Stimulated activated naive B cell treated with anti-CD40 and anti-IgM and Interleukin-4, amounts not matched to agents 10 μg/mL and 1 μg/mL and 100 μg/mL, for 72 hours (primary cell): ENCODE measurements around the gene SLC38A8.
A peak's percentile ranks its signal among the peaks of the same experiment; 100 is the strongest.

Experiments
- ATAC-seq, 2 donors: fragments of 150-1000 bp; cut with Tn5 transposase; replicated peaks; 2 replicates each; pipeline ENCODE4 v1.10.0; 2021; ENCODE audit warnings: moderate library complexity in 1 of 2
- DNase-seq: peaks from one replicate; pipeline ENCODE4 v3.0.0; 2021
- H3K27ac Mint-ChIP-seq: one replicate; pipeline ENCODE4 v1.8.0; 2022; ENCODE audit warnings: mild to moderate bottlenecking, mixed read lengths
- H3K27me3 Mint-ChIP-seq, 2 donors: one replicate each; pipeline ENCODE4 v1.8.0; 2022; ENCODE audit warnings: mixed read lengths in 2 of 2
- H3K36me3 Mint-ChIP-seq, 2 donors: one replicate each; pipeline ENCODE4 v1.8.0; 2022; ENCODE audit warnings: mixed read lengths in 2 of 2, mild to moderate bottlenecking in 1 of 2
- H3K4me1 Mint-ChIP-seq, 2 donors: one replicate each; pipeline ENCODE4 v1.8.0; 2022; ENCODE audit warnings: mixed read lengths in 2 of 2, mild to moderate bottlenecking in 1 of 2
- H3K4me3 Mint-ChIP-seq, 2 donors: one replicate each; pipeline ENCODE4 v1.8.0; 2022; ENCODE audit warnings: mild to moderate bottlenecking in 2 of 2, mixed read lengths in 2 of 2, moderate library complexity in 1 of 2
- H3K9me3 Mint-ChIP-seq, 2 donors: one replicate each; pipeline ENCODE4 v1.8.0; 2022; ENCODE audit warnings: mixed read lengths in 2 of 2, mild to moderate bottlenecking in 1 of 2

SLC38A8 gene

DNA sequence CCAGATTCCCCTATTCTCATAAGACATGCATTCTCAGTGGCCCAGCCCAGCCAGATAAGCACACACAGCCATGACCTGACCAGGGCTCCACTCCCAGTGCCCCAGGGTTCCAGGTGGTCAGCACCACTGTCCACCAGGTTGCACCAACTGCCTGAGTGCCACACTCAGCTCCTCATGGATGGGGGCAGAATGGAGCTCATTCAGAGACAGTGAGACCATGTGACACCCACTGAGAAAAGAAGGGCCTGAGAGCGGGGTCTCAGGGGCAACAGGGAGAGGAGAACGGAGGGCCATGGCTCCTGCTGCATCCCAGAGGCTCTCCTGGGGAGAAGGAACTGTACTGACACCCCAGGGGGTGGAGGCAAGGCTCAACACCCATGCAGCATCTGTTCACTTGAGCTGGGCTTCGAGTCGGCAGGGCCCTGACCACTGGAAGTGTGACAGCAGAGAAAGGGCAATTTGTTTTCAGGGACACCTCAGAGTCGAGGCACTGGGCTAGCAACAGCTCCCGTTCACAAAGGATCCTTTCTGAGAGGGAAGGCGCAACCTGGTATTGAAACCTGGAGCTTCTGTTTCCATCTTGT lies 18.7 kb upstream of the SLC38A8 start:
- H3K4me1 Mint-ChIP-seq, result peaks cover 2 to 5% of the 10 kb centered on the region in 2 donors
- peaks cover 49 to 71% of the 10 kb centered on the region in 2 donors for H3K36me3 Mint-ChIP-seq
- H3K27me3 Mint-ChIP-seq, result no peaks in the 10 kb centered on the region
- no peak for ATAC-seq
- peak overlapping the region; percentile 85 for H3K27ac Mint-ChIP-seq
- no peak for DNase-seq
- H3K4me3 Mint-ChIP-seq, result no peak overlapping the region
- H3K9me3 Mint-ChIP-seq, result no peaks in the 10 kb centered on the region

DNA sequence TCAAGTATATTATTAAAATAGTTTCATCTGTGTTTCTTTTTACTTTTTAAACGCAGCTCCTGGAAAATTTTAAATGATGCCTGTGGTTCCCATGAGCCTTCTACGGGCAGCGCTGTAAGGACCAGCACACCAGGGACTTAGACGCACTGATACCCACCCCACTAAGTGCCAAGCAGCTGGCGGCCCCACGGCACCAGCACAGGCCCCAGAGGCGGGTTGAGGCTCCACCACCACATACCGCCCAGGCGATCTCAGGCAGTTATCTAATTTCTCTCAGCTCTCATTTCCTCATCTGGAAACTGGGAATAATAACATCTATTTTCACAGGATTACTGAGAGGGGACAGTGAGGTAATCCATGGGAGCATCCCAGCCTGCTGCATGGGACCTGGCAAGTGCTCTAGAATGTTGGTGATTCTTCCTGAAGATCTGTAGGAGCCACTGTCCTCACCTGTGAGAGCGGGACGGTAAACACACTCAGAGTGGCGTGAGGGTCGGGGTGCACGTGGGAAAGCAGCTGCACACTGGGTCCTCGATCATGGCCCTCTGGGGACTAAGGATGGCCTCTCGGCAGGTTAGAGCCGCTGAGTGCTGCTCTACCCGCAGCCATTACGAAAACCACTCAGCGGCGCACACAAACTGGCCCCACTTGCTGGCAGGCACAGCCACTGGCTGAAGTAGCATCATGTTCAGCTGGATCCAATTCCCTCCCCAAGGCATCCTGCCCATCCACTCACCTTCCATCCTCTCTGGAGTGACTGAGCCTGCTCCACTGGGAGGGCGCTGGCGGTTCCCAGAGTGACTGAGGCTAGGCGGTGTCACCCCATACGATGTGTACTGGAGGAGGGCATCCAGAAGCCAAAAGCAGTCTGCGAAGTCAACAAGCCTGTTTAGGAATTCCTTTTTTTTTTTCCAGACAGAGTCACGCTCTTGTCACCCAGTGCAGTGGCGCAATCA lies 17.6 kb upstream of the SLC38A8 start:
- DNase-seq (no peak), ATAC-seq (no peak)
- Mint-ChIP-seq H3K27me3 (no peaks in the 10 kb centered on the region), H3K4me1 (peaks cover 2 to 5% of the 10 kb centered on the region in 2 donors), H3K4me3 (no peak overlapping the region), H3K9me3 (no peaks in the 10 kb centered on the region), H3K27ac (peak overlapping the region; percentile 51), H3K36me3 (peaks cover 52 to 81% of the 10 kb centered on the region in 2 donors)

DNA sequence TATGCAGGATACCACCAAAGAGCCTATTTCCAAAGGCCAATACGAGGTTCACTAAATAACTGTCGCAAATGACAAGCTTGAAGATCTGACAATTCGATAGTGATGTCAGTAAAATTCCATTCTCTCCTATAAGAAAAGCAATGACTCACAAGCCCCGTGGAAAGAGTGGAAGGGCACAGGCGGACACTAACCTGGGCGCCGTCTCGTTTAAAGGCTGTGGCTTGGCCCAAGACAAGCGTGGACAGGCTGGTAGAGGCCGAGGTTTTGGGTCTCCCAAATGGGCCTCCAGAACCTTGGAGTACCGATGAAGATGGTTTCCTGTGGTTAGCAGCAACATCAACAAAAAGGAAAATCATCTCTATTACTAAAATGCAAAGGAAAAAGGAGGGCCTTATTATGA lies 16.5 kb upstream of the SLC38A8 start:
- Mint-ChIP-seq H3K9me3 (no peaks in the 10 kb centered on the region), H3K36me3 (peaks cover 59 to 88% of the 10 kb centered on the region in 2 donors), H3K27me3 (no peaks in the 10 kb centered on the region), H3K27ac (no peak overlapping the region), H3K4me1 (peaks cover 2 to 5% of the 10 kb centered on the region in 2 donors), H3K4me3 (no peak overlapping the region)
- DNase-seq, result no peak
- ATAC-seq, result no peak

DNA sequence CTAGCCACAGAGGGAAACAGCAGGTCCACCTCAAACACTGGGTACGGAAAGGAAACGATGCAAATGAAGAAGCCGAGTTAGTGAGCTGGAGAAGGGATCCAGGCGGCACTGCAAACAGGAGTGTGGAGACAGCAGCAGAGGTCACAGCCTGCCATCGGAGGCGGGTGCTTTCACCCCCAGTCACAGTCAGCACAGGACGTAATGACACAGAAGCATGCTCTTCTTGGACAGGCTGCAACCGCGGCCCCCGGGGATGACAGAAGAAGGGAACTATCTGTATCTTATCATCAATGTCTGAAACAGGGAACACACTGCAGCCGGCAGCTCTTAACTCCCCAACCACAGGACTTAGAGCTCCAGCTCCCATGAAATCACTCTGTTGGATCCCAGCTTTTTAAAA lies 16.1 kb upstream of the SLC38A8 start:
- Mint-ChIP-seq H3K4me1 (peaks cover 2 to 5% of the 10 kb centered on the region in 2 donors), H3K27me3 (no peaks in the 10 kb centered on the region), H3K4me3 (no peak overlapping the region), H3K9me3 (no peaks in the 10 kb centered on the region), H3K36me3 (peaks cover 58 to 86% of the 10 kb centered on the region in 2 donors), H3K27ac (no peak overlapping the region)
- ATAC-seq, result no peak
- DNase-seq, result no peak

DNA sequence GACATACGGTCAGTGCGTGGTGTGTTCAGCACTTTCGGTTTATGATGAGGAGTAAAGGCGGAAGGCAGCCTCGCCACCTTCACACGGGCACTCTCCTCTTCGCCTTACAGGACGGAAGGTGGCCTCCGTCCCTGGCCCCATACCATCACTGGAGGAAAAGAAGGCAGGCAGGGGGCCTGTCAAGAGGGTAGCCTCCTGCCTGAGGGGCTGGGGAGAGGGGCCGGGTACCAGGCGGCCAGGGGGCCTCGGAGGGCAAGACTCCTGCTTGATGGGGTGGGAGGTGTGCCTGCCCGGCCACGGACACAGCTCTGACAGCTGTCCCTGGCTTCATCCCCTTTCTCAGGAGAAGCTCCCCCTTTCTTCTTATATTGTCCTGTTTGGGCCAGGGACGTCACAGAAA lies 15.6 kb upstream of the SLC38A8 start:
- H3K9me3 Mint-ChIP-seq, result no peaks in the 10 kb centered on the region
- no peak for DNase-seq
- no peak overlapping the region for H3K4me3 Mint-ChIP-seq
- no peak overlapping the region for H3K27ac Mint-ChIP-seq
- no peak for ATAC-seq
- H3K36me3 Mint-ChIP-seq, result peaks cover 57 to 85% of the 10 kb centered on the region in 2 donors
- H3K4me1 Mint-ChIP-seq, result peaks cover 2 to 5% of the 10 kb centered on the region in 2 donors
- H3K27me3 Mint-ChIP-seq, result no peaks in the 10 kb centered on the region

DNA sequence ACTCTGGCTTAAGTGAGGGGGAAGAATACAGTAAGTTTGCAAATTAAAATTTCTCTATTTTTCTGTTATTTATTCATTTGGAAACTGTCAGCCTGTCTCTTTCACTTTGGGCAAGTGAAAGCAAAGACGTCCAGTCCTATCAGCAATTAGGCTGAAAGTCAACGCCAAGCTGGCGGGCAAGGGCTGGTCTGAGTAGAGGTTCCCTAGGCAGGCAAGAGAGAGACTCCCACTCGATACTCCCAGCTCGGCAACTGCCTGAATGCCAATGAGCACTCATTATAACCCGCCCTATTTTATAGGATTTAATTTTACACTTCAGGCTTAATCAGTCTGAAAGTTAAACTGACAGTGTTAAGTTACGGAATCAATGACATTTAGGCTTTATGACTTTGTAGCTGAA lies 14.3 kb upstream of the SLC38A8 start:
- no peaks in the 10 kb centered on the region for H3K9me3 Mint-ChIP-seq
- peaks cover 59 to 87% of the 10 kb centered on the region in 2 donors for H3K36me3 Mint-ChIP-seq
- H3K4me1 Mint-ChIP-seq, result peaks cover 0 to 2% of the 10 kb centered on the region in 2 donors
- ATAC-seq (no peak), DNase-seq (no peak)
- no peak overlapping the region for H3K4me3 Mint-ChIP-seq
- H3K27ac Mint-ChIP-seq, result no peak overlapping the region
- no peaks in the 10 kb centered on the region for H3K27me3 Mint-ChIP-seq

DNA sequence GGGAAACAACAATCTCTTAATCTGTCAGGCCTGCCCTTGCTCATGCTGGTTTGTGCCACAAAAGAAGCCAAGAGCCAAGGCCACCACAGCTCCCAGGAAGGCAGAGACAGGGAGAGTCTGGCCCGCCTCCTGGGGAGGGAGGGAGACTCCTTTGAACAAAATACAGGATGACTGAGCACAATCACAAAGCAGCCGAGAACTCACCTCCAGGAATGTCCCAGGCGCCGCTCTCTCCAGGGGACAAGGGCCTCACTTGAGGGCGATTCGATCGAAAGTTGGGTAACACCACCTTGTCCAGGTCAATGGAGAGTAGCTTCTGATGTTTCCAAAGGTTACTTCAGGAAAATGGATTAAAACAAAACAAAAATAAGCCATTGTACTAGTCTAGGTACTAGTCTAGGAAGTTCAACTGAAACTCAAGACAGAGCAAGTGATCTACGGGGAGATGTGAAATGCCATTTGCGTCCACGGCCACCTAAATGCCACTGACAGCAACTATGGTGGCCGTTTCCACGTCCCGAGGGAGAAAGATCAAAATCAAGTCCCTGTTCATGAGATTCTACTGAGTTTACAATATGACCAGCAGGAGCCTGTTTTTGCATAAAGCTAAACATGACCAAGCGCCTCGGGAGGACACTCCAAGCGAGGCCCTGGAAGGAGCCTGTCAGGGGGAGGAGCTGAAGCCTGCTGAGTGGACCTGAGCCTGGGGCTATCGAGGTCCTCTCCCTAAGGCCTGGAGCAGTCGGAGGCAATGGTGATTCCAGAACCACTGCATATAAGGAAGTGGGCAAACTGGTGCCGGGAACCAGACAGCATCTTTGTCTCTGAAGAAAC lies 13.4 kb upstream of the SLC38A8 start:
- Mint-ChIP-seq H3K9me3 (no peaks in the 10 kb centered on the region), H3K36me3 (peaks cover 59 to 84% of the 10 kb centered on the region in 2 donors), H3K27me3 (no peaks in the 10 kb centered on the region), H3K4me1 (peaks cover 0 to 2% of the 10 kb centered on the region in 2 donors), H3K4me3 (no peak overlapping the region), H3K27ac (peak overlapping the region; percentile 47)
- ATAC-seq (no peak), DNase-seq (no peak)

DNA sequence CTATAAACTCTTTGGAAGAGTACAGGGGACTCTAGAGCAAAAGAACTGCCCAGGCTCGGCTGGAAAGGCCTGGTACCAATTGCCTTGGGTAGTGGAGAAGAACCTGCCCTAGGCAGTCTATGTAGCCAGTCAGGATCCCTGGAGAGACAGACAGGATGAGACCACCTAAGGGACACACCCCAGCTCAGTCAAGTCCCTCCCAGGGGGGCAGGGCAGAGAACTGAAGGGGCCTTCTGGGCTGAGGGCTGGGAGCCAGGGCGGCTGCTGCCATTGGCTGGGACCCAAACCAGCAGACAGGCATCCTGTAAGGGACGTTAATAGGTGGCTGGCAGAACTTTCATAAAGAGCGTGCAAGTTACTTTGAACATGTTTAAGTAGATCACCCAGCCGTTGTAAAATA lies 12.8 kb upstream of the SLC38A8 start:
- Mint-ChIP-seq H3K9me3 (no peaks in the 10 kb centered on the region), H3K36me3 (peaks cover 56 to 81% of the 10 kb centered on the region in 2 donors), H3K27me3 (no peaks in the 10 kb centered on the region), H3K27ac (no peak overlapping the region), H3K4me3 (no peak overlapping the region), H3K4me1 (peaks cover 0 to 2% of the 10 kb centered on the region in 2 donors)
- DNase-seq, result no peak
- no peak for ATAC-seq

DNA sequence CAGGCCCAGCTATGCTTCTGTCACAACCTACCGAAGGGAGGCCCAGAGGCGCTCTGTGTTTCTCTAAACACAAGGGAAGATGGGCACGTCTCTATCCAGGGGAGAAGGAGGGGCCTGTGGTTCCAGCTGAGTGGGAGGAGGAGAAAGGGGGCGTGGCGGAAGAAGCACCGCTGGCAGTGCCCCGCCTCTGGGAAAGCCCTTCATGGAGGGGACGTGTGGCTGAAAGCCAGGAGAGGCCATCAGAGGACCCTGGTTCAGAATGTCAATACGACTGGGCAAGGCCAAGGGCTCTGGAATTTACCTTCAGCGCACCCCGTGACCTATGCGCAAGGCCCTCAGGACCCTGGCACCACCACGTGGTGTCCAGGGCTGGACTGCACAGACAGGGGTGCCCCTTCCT lies 12.3 kb upstream of the SLC38A8 start:
- ATAC-seq (no peak), DNase-seq (no peak)
- H3K36me3 Mint-ChIP-seq, result peaks cover 56 to 81% of the 10 kb centered on the region in 2 donors
- peaks cover 0 to 2% of the 10 kb centered on the region in 2 donors for H3K4me1 Mint-ChIP-seq
- H3K27ac Mint-ChIP-seq, result no peak overlapping the region
- H3K4me3 Mint-ChIP-seq, result no peak overlapping the region
- no peaks in the 10 kb centered on the region for H3K27me3 Mint-ChIP-seq
- H3K9me3 Mint-ChIP-seq, result no peaks in the 10 kb centered on the region

DNA sequence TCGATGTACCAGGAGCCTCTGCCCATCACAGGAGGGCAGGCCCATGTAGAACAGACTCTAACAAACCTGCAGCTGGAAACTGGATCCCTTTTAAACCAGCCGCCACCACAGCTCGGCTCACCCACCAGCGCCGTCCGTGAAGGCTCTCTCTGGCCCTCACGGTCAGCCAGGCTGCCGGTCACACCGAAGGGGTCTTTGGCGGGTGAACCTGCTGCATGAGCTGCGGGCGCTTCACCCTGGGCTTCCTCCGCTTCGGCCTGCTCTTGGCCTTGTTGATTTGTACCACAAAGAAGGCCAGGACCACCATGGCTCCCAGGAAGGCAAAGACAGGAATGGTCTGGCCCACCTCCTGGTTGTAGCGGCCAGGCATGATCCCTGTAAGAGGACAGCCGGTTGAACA lies 11.7 kb upstream of the SLC38A8 start:
- no peak for DNase-seq
- ATAC-seq, result no peak
- Mint-ChIP-seq H3K27me3 (no peaks in the 10 kb centered on the region), H3K9me3 (no peaks in the 10 kb centered on the region), H3K4me3 (no peak overlapping the region), H3K4me1 (peaks cover 0 to 2% of the 10 kb centered on the region in 2 donors), H3K36me3 (peaks cover 51 to 77% of the 10 kb centered on the region in 2 donors), H3K27ac (peak overlapping the region; percentile 56)

DNA sequence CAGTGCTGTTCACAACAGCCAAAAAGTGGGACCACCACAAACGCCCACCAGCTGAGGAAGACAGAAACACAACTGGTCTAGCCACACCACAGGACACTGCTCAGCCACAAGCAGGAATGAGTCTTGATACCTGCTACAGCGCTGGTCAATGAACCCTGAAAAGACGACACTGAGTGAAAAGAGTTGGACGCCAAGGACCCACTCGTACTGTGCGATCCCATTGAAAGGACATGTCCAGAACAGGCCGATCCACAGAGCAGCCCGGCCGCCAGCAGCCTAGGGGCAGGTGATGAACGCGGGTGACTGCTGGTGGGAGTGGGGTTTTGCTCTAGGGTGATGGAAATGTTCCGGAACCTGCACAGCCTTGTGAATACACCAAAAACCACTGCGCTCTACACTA lies 10.6 kb upstream of the SLC38A8 start:
- no peaks in the 10 kb centered on the region for H3K9me3 Mint-ChIP-seq
- ATAC-seq, result no peak
- no peaks in the 10 kb centered on the region for H3K4me1 Mint-ChIP-seq
- no peak overlapping the region for H3K27ac Mint-ChIP-seq
- no peak overlapping the region for H3K4me3 Mint-ChIP-seq
- DNase-seq, result no peak
- H3K27me3 Mint-ChIP-seq, result no peaks in the 10 kb centered on the region
- H3K36me3 Mint-ChIP-seq, result peaks cover 41 to 73% of the 10 kb centered on the region in 2 donors

DNA sequence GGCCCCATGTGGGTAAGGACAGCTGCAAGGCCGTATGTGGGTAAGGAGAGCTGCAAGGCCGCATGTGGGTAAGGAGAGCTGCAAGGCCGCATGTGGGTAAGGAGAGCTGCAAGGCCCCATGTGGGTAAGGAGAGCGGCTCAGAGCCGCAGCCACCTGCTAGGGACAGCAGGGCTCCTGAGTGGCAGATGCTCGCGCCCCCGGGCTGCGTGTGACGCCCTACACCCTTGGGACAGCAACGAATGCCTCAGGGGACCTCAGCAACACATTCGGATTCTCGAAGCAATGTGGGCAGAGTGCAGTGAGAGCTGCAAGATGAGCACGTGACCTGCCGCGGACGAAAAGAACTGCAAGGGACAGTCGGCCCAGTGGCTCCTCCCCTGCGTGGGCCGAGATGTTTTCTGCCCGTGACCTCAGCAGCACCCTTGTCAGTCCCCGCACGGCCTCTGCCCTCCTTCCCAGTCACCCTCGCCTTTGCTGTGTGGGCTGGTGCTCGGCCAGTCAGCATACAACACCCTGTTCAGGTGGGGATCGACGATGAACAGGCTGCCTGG lies 9.6 kb upstream of the SLC38A8 start:
- no peak for DNase-seq
- ATAC-seq, result no peak
- Mint-ChIP-seq H3K36me3 (peaks cover 37 to 68% of the 10 kb centered on the region in 2 donors), H3K4me3 (no peak overlapping the region), H3K27me3 (no peaks in the 10 kb centered on the region), H3K4me1 (no peaks in the 10 kb centered on the region), H3K27ac (no peak overlapping the region), H3K9me3 (no peaks in the 10 kb centered on the region)

DNA sequence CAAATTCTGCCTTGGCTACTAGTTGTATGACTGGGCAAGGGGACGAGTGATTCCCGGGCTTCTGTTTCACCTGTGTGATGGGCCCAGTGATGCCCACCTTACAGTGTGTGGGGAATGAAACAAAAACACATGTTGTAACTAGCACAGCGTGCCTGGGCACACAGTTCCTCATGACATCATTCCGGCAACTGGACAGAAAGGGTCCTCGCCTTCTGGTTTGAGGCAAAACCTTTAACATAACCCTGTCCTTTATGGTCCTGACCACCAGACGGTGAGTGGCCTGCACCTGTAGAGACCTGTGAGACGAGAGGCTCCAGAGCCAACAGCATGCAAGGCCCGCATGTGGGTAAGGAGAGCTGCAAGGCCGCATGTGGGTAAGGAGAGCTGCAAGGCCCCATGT lies 7.7 kb upstream of the SLC38A8 start:
- ATAC-seq (no peak), DNase-seq (no peak)
- no peaks in the 10 kb centered on the region for H3K4me1 Mint-ChIP-seq
- H3K9me3 Mint-ChIP-seq, result no peaks in the 10 kb centered on the region
- H3K27me3 Mint-ChIP-seq, result no peaks in the 10 kb centered on the region
- H3K4me3 Mint-ChIP-seq, result no peak overlapping the region
- peak overlapping the region; percentile 43 for H3K27ac Mint-ChIP-seq
- H3K36me3 Mint-ChIP-seq, result peaks cover 29 to 53% of the 10 kb centered on the region in 2 donors
